Endodermal cell (in vitro differentiated cells): Measurements from ENCODE around the gene TBCD. TPM values are rescaled to one million over a fixed set of nuclear protein-coding genes. Genes with fewer than 3 reads are reported as not detected.
A peak's percentile ranks its signal among the peaks of the same experiment; 100 is the strongest.

Source experiments
- DNase-seq: peaks from one replicate; pipeline ENCODE4 v3.0.0-alpha.2; 2017
- H3K27ac ChIP-seq: 2 replicates; pipeline ENCODE4 v1.5.1; 2013; ENCODE audit warnings: mild to moderate bottlenecking, low read depth, low read length, moderate library complexity
- H3K27me3 ChIP-seq: 2 replicates; pipeline ENCODE4 v1.6.1; 2013; ENCODE audit warnings: mild to moderate bottlenecking, low read length, moderate library complexity; ENCODE audit not compliant: insufficient read depth, control insufficient read depth, poor library complexity, severe bottlenecking
- H3K36me3 ChIP-seq: 2 replicates; pipeline ENCODE4 v1.7.0; 2013; ENCODE audit warnings: mild to moderate bottlenecking, low read length, moderate library complexity; ENCODE audit not compliant: control insufficient read depth, insufficient read depth
- H3K4me1 ChIP-seq: one replicate; pipeline ENCODE4 v1.7.0; 2013; ENCODE audit warnings: low read length; ENCODE audit not compliant: control insufficient read depth, insufficient read depth
- H3K4me3 ChIP-seq: 2 replicates; pipeline ENCODE4 v1.5.1; 2013; ENCODE audit warnings: mild to moderate bottlenecking, low read length, moderate library complexity
- H3K9ac ChIP-seq: 2 replicates; pipeline ENCODE4 v1.6.1; 2013; ENCODE audit warnings: mild to moderate bottlenecking, low read length, moderate library complexity; ENCODE audit not compliant: poor library complexity, severe bottlenecking; ENCODE audit errors: extremely low read depth
- H3K9me3 ChIP-seq: 2 replicates; pipeline ENCODE4 v1.6.1; 2013; ENCODE audit warnings: mild to moderate bottlenecking, low read length, moderate library complexity; ENCODE audit not compliant: control insufficient read depth
- H3K27ac Mint-ChIP-seq: 2 replicates; pipeline ENCODE4 v1.8.0; 2020; ENCODE audit warnings: mixed read lengths
- H3K27me3 Mint-ChIP-seq: 2 replicates; pipeline ENCODE4 v1.8.0; 2021; ENCODE audit warnings: mild to moderate bottlenecking, mixed read lengths; ENCODE audit not compliant: insufficient read depth
- H3K36me3 Mint-ChIP-seq: 2 replicates; pipeline ENCODE4 v1.8.0; 2020; ENCODE audit warnings: low read depth, mixed read lengths
- H3K4me1 Mint-ChIP-seq: 2 replicates; pipeline ENCODE4 v1.8.0; 2020; ENCODE audit warnings: mixed read lengths
- H3K4me3 Mint-ChIP-seq: 2 replicates; pipeline ENCODE4 v1.8.0; 2020; ENCODE audit warnings: mild to moderate bottlenecking, moderate library complexity, mixed read lengths
- H3K9me3 Mint-ChIP-seq: 2 replicates; pipeline ENCODE4 v1.8.0; 2020; ENCODE audit warnings: mild to moderate bottlenecking, mixed read lengths
- CTCF ChIP-seq: fragments of 200-600 bp; sonication (generic); conservative IDR thresholded peaks from 2 replicates; pipeline ENCODE4 v1.5.0; 2021; ENCODE audit warnings: antibody characterized with exemption, mild to moderate bottlenecking
- WGBS, 2 experiments: methylation state at CpG; one replicate each; pipeline versions ENCODE4 v1.1.5 to v1.1.7; 2013; ENCODE audit warnings: missing lambda C conversion rate in 2 of 2, mixed read lengths in 1 of 2; ENCODE audit not compliant: insufficient coverage in 1 of 2, insufficient read length in 1 of 2; 5-methylcytosine and 5-hydroxymethylcytosine counted together
- total RNA-seq, 2 donors: library from RNA; stranded (reverse); fragmentation: NEBNext Ultra II Directional in 1 of 2; extraction: Animal tissue kit (Norgen Biotek cat#: 25700) in 1 of 2; gene quantifications; 2 replicates in 1 of 2; 3 replicates in 1 of 2; pipeline ENCODE4 v1.2.1, GENCODE V29; 2021

TBCD gene
- total RNA-seq, 2 donors from 2014 or later: 107 TPM

- no peak overlapping the region for H3K27ac ChIP-seq
- no peaks in the 10 kb centered on the region for H3K4me1 ChIP-seq
- H3K4me3 Mint-ChIP-seq: no peak overlapping the region
- WGBS, 2 experiments: 92 to 95% methylated on average over 12 of the region's 12 CpGs
- TF ChIP-seq CTCF: no peak
- H3K36me3 ChIP-seq: no peaks in the 10 kb centered on the region
- H3K27me3 Mint-ChIP-seq: no peaks in the 10 kb centered on the region
- peaks cover 2% of the 10 kb centered on the region for H3K36me3 Mint-ChIP-seq
- no peak overlapping the region for H3K27ac Mint-ChIP-seq
- no peaks in the 10 kb centered on the region for H3K4me1 Mint-ChIP-seq
- no peaks in the 10 kb centered on the region for H3K9me3 Mint-ChIP-seq
- H3K27me3 ChIP-seq: no peaks in the 10 kb centered on the region
- H3K4me3 ChIP-seq: no peak overlapping the region
- peak; percentile 13 for DNase-seq
- no peaks in the 10 kb centered on the region for H3K9me3 ChIP-seq
- no peak overlapping the region for H3K9ac ChIP-seq
Measured at GRCh38 chr17:82970067-82970466, 218.2 kb downstream of the TBCD start.

- Histone ChIP-seq H3K4me1 (no peaks in the 10 kb centered on the region), H3K4me3 (no peak overlapping the region), H3K9ac (no peak overlapping the region), H3K27ac (no peak overlapping the region), H3K9me3 (no peaks in the 10 kb centered on the region), H3K27me3 (no peaks in the 10 kb centered on the region), H3K36me3 (no peaks in the 10 kb centered on the region)
- Mint-ChIP-seq H3K36me3 (peaks cover 2% of the 10 kb centered on the region), H3K4me1 (no peaks in the 10 kb centered on the region), H3K4me3 (no peak overlapping the region), H3K9me3 (no peaks in the 10 kb centered on the region), H3K27ac (no peak overlapping the region), H3K27me3 (no peaks in the 10 kb centered on the region)
- peak; percentile 24 for DNase-seq
- 95 to 96% methylated on average over 32 to 46 of the region's 46 CpGs for WGBS, 2 experiments
- TF ChIP-seq CTCF: no peak
Measured at GRCh38 chr17:82970818-82971590, 219.1 kb downstream of the TBCD start.

- H3K4me3 Mint-ChIP-seq: no peak overlapping the region
- H3K27me3 ChIP-seq: no peaks in the 10 kb centered on the region
- H3K36me3 Mint-ChIP-seq: peaks cover 2% of the 10 kb centered on the region
- H3K4me1 Mint-ChIP-seq: no peaks in the 10 kb centered on the region
- H3K36me3 ChIP-seq: no peaks in the 10 kb centered on the region
- H3K27me3 Mint-ChIP-seq: no peaks in the 10 kb centered on the region
- H3K27ac ChIP-seq: no peak overlapping the region
- 92 to 99% methylated on average over 13 to 17 of the region's 17 CpGs for WGBS, 2 experiments
- no peaks in the 10 kb centered on the region for H3K4me1 ChIP-seq
- H3K9me3 ChIP-seq: no peaks in the 10 kb centered on the region
- no peak overlapping the region for H3K9ac ChIP-seq
- no peak for TF ChIP-seq CTCF
- H3K4me3 ChIP-seq: no peak overlapping the region
- no peak overlapping the region for H3K27ac Mint-ChIP-seq
- no peaks in the 10 kb centered on the region for H3K9me3 Mint-ChIP-seq
- DNase-seq: peak; percentile 26
Measured at GRCh38 chr17:82972836-82973372, 221.0 kb downstream of the TBCD start.
